BE2C (cell line): ENCODE measurements around the gene GPLD1.

Experiments used
- DNase-seq: peaks from one replicate; pipeline ENCODE4 v3.0.0-alpha.2; 2020
- H3K27me3 ChIP-seq: fragments of 250-450 bp; sonication (Bioruptor Pico); 2 replicates; pipeline ENCODE4 v1.5.1; 2020; ENCODE audit warnings: mild to moderate bottlenecking
- H3K36me3 ChIP-seq: fragments of 250-450 bp; sonication (Bioruptor Pico); 2 replicates; pipeline ENCODE4 v1.5.1; 2020; ENCODE audit warnings: mild to moderate bottlenecking
- H3K4me1 ChIP-seq: fragments of 250-450 bp; sonication (Bioruptor Pico); 2 replicates; pipeline ENCODE4 v1.5.1; 2020
- H3K4me3 ChIP-seq: 2 replicates; pipeline ENCODE4 v1.5.1; 2011; ENCODE audit warnings: low read depth, low read length
- H3K9me3 ChIP-seq: fragments of 250-450 bp; sonication (Bioruptor Pico); 2 replicates; pipeline ENCODE4 v1.5.1; 2020
- TF ChIP-seq, protein P1 (sequence below): IDR thresholded peaks from 2 replicates; pipeline ENCODE4 v1.5.1; 2012; ENCODE audit warnings: mild to moderate bottlenecking, low read depth, low read length

Gene GPLD1

GRCh38 chr6:24382220-24382540 lies 107.2 kb downstream of the GPLD1 start:
- H3K4me3 ChIP-seq = no peak overlapping the region
- no peaks in the 10 kb centered on the region for H3K4me1 ChIP-seq
- DNase-seq = no peak
- no peaks in the 10 kb centered on the region for H3K36me3 ChIP-seq
- H3K9me3 ChIP-seq = no peaks in the 10 kb centered on the region; the same call in 1 of the 2 replicates
- TF ChIP-seq, protein P1, sequence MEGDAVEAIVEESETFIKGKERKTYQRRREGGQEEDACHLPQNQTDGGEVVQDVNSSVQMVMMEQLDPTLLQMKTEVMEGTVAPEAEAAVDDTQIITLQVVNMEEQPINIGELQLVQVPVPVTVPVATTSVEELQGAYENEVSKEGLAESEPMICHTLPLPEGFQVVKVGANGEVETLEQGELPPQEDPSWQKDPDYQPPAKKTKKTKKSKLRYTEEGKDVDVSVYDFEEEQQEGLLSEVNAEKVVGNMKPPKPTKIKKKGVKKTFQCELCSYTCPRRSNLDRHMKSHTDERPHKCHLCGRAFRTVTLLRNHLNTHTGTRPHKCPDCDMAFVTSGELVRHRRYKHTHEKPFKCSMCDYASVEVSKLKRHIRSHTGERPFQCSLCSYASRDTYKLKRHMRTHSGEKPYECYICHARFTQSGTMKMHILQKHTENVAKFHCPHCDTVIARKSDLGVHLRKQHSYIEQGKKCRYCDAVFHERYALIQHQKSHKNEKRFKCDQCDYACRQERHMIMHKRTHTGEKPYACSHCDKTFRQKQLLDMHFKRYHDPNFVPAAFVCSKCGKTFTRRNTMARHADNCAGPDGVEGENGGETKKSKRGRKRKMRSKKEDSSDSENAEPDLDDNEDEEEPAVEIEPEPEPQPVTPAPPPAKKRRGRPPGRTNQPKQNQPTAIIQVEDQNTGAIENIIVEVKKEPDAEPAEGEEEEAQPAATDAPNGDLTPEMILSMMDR = no peak
- H3K27me3 ChIP-seq = no peaks in the 10 kb centered on the region

DNA sequence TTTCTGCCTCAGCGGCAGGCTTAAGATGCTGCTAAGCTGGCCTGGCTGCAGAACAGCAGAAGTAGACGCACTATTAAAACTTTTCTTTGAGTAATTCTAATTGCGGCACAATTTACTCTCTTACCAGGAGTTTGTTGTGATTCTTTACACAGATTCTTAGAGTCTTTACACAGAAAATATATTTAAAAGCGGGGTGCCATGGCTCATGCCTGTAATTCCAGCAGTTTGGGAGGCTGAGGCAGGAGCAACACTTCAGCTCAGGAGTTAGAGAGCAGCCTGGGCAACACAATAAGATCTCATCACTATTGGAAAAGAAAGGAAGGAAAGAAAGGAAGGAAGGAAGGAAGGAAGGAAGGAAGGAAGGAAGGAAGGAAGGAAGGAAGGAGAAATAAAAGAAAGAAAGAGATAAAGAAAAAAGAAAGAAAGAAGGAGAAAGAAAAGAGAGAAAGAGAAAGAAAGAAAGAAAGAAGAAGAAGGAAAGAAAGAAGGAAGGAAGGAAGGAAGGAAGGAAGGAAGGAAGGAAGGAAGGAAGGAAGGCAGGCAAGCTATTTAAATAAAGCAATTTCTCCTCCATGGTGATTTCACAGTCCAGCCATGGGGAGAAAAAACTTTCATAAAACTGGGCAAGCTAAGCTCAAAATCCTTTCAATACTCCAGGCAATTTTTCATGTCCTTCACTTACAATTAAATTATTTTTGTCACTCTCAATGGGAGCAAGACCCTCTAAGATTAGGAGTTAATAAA lies 107.7 kb downstream of the GPLD1 start:
- H3K4me1 ChIP-seq = no peaks in the 10 kb centered on the region
- TF ChIP-seq, protein P1 = no peak
- no peaks in the 10 kb centered on the region for H3K36me3 ChIP-seq
- no peaks in the 10 kb centered on the region for H3K27me3 ChIP-seq
- H3K9me3 ChIP-seq = no peaks in the 10 kb centered on the region; the same call in 1 of the 2 replicates
- DNase-seq = no peak
- H3K4me3 ChIP-seq = no peak overlapping the region

DNA sequence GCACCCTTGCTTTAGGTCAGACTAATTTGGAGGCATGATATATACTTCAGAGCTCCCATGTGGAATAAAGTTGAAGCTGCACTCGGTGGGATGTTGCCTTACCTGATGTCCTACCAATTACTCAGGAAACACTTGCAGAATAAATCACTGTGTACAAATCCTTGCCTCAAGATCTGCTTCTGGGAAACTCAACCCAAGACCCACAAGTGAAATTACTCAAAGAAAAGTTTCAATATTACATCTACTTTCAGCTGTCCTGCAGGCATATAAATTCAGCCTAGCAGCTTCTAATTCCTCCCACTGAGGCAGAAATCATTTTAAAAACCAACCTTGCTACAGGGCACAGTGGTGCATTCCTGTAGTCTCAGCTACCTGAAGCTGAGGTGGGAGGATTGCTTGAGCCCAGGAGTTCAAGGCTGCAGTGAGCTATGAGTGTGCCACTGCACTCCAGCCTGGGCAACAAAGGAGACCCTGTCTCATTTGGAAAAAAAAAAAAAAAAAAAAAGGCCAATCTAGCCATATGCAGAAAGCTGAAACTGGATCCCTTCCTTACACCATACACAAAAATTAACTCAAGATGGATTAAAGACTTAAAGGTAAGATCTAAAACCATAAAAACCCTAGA lies 110.8 kb downstream of the GPLD1 start:
- DNase-seq = no peak
- Histone ChIP-seq H3K27me3 (no peaks in the 10 kb centered on the region), H3K4me3 (no peak overlapping the region), H3K4me1 (no peaks in the 10 kb centered on the region), H3K9me3 (no peaks in the 10 kb centered on the region; the same call in 1 of the 2 replicates), H3K36me3 (no peaks in the 10 kb centered on the region)
- TF ChIP-seq, protein P1 = no peak
